ENCODE measurements around the gene SMC1B.

Gene SMC1B

DNA sequence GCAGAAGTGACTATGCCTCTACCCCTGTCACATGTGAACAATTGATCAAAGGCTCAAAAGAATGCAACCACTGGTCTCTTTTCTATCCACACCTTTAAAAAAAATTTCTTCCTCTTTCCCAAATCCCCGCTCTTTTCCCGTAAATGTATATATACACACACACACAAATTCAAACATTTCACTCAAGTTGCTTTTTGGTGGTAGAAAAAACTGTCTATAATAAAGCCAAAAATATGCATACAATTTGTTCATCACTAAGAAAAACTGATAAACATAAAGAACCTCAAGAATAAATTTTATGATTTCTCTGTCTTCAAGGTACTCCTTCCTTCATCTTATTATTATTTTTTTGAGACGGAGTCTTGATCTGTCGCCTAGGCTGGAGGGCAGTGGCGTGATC lies 5.6 kb downstream of the SMC1B start:
- no peak overlapping the region for H4K12ac ChIP-seq (ENCODE audit: low read depth, low read length)
- H3K36me3 ChIP-seq (ENCODE audit: control insufficient read depth in 1 of 2, insufficient read depth in 2 of 2, low read length in 2 of 2), result no peaks in the 10 kb centered on the region
- no peak overlapping the region for H3K23ac ChIP-seq (ENCODE audit: low read length)
- H2AFZ ChIP-seq (ENCODE audit: insufficient read depth, low read length, poor library complexity), result no peak overlapping the region
- H3K4me2 ChIP-seq (ENCODE audit: low read length), result no peak overlapping the region
- H3K14ac ChIP-seq (ENCODE audit: low read length), result no peak overlapping the region
- no peaks in the 10 kb centered on the region for H3K79me2 ChIP-seq (ENCODE audit: control insufficient read depth, insufficient read depth, low read length, poor library complexity)
- H3K18ac ChIP-seq (ENCODE audit: low read length), result no peak overlapping the region
- H3K4ac ChIP-seq (ENCODE audit: low read depth, low read length), result no peak overlapping the region
- H3K9me3 ChIP-seq (ENCODE audit: insufficient read depth, low read depth, low read length), result peaks cover under 1% of the 10 kb centered on the region
- no peak overlapping the region for H2BK120ac ChIP-seq (ENCODE audit: insufficient read depth, low read length, poor library complexity)
- H3K27ac ChIP-seq (ENCODE audit: low read depth, low read length), result no peak overlapping the region
- no peak overlapping the region for H2AK5ac ChIP-seq (ENCODE audit: low read length)
- no peak overlapping the region for H3K9ac ChIP-seq (ENCODE audit: low read length)
- WGBS (ENCODE audit: extremely low coverage, insufficient coverage, insufficient read length), result 100% methylated on average over 2 of the region's 5 CpGs
- H3K4me3 ChIP-seq (ENCODE audit: low read depth, low read length), result no peak overlapping the region
- peaks cover 0 to 2% of the 10 kb centered on the region in 2 experiments for H3K4me1 ChIP-seq (ENCODE audit: control insufficient read depth in 1 of 2, insufficient read depth in 2 of 2, low read length in 2 of 2)
- no peaks in the 10 kb centered on the region for H3K79me1 ChIP-seq (ENCODE audit: low read length)
- no peak overlapping the region for H2BK5ac ChIP-seq (ENCODE audit: low read depth, low read length, poor library complexity)
- no peak overlapping the region for H4K91ac ChIP-seq (ENCODE audit: low read depth, low read length)
- no peak overlapping the region for H2BK12ac ChIP-seq (ENCODE audit: low read length)
- no peak for DNase-seq
- no peak overlapping the region for H4K8ac ChIP-seq (ENCODE audit: low read depth, low read length)
- no peaks in the 10 kb centered on the region for H3K27me3 ChIP-seq (ENCODE audit: insufficient read depth, low read length)

GRCh38 chr22:45402466-45402985 lies 10.9 kb downstream of the SMC1B start:
- Histone ChIP-seq H4K91ac (ENCODE audit: low read depth, low read length) (no peak overlapping the region), H3K18ac (ENCODE audit: low read length) (no peak overlapping the region), H3K4me3 (ENCODE audit: low read depth, low read length) (no peak overlapping the region), H3K9ac (ENCODE audit: low read length) (no peak overlapping the region), H3K27ac (ENCODE audit: low read depth, low read length) (no peak overlapping the region), H2BK12ac (ENCODE audit: low read length) (no peak overlapping the region), H3K14ac (ENCODE audit: low read length) (no peak overlapping the region), H3K27me3 (ENCODE audit: insufficient read depth, low read length) (no peaks in the 10 kb centered on the region), H3K9me3 (ENCODE audit: insufficient read depth, low read depth, low read length) (peaks cover 2% of the 10 kb centered on the region), H2BK120ac (ENCODE audit: insufficient read depth, low read length, poor library complexity) (no peak overlapping the region), H3K4ac (ENCODE audit: low read depth, low read length) (no peak overlapping the region), H2BK5ac (ENCODE audit: low read depth, low read length, poor library complexity) (no peak overlapping the region), H3K79me1 (ENCODE audit: low read length) (no peaks in the 10 kb centered on the region), H3K4me2 (ENCODE audit: low read length) (no peak overlapping the region), H4K8ac (ENCODE audit: low read depth, low read length) (no peak overlapping the region), H2AFZ (ENCODE audit: insufficient read depth, low read length, poor library complexity) (no peak overlapping the region), H2AK5ac (ENCODE audit: low read length) (no peak overlapping the region), H3K36me3 (ENCODE audit: control insufficient read depth in 1 of 2, insufficient read depth in 2 of 2, low read length in 2 of 2) (no peaks in the 10 kb centered on the region), H3K23ac (ENCODE audit: low read length) (no peak overlapping the region), H4K12ac (ENCODE audit: low read depth, low read length) (no peak overlapping the region), H3K79me2 (ENCODE audit: control insufficient read depth, insufficient read depth, low read length, poor library complexity) (no peaks in the 10 kb centered on the region), H3K4me1 (ENCODE audit: control insufficient read depth in 1 of 2, insufficient read depth in 2 of 2, low read length in 2 of 2) (peaks cover 0 to 8% of the 10 kb centered on the region in 2 experiments)
- DNase-seq, result no peak
- no CpG with 5 or more reads among the region's 3 CpGs for WGBS (ENCODE audit: extremely low coverage, insufficient coverage, insufficient read length)

DNA sequence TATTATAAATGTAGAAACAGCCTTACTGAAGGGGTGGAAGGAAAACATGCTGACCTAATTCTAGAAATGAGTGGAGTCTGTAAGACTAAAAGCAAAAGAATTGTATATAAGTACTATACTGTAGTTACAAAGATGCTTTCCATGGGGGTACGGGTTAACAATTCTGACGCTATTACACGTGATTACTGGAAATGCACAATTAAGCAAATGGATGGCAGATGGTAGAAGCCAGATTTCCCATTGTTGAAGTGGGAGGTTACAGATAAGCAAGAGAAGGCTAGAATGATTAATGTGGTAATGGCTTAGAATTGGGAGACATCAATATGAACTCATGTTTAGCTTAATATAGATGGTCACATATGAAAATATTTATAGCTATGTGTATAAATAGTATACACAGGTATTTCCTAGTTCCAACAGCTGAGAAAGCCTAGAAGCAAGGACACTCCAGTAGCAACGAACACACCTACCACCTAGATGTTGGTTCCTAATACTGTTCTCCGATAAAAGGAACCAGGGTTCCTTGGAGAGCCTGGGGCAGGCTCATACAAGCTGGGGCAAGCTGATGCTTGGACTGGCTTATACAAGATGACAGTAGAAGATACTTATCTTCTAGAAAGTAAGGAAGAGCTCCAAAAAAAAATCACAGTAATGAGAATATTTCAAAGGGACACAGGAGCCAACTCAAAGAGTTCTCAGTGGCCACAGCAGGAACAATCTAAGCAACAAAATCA lies 13.5 kb downstream of the SMC1B start:
- no peak overlapping the region for H3K27ac ChIP-seq (ENCODE audit: low read depth, low read length)
- no peak overlapping the region for H2BK12ac ChIP-seq (ENCODE audit: low read length)
- no peak for DNase-seq
- no peak overlapping the region for H3K4me2 ChIP-seq (ENCODE audit: low read length)
- WGBS (ENCODE audit: extremely low coverage, insufficient coverage, insufficient read length), result no CpG with 5 or more reads among the region's 5 CpGs
- H2BK120ac ChIP-seq (ENCODE audit: insufficient read depth, low read length, poor library complexity), result no peak overlapping the region
- no peaks in the 10 kb centered on the region for H3K36me3 ChIP-seq (ENCODE audit: control insufficient read depth in 1 of 2, insufficient read depth in 2 of 2, low read length in 2 of 2)
- no peak overlapping the region for H2BK5ac ChIP-seq (ENCODE audit: low read depth, low read length, poor library complexity)
- peaks cover 2% of the 10 kb centered on the region for H3K9me3 ChIP-seq (ENCODE audit: insufficient read depth, low read depth, low read length)
- peaks cover 0 to 8% of the 10 kb centered on the region in 2 experiments for H3K4me1 ChIP-seq (ENCODE audit: control insufficient read depth in 1 of 2, insufficient read depth in 2 of 2, low read length in 2 of 2)
- no peaks in the 10 kb centered on the region for H3K79me2 ChIP-seq (ENCODE audit: control insufficient read depth, insufficient read depth, low read length, poor library complexity)
- no peaks in the 10 kb centered on the region for H3K79me1 ChIP-seq (ENCODE audit: low read length)
- no peak overlapping the region for H3K18ac ChIP-seq (ENCODE audit: low read length)
- no peak overlapping the region for H2AFZ ChIP-seq (ENCODE audit: insufficient read depth, low read length, poor library complexity)
- H3K27me3 ChIP-seq (ENCODE audit: insufficient read depth, low read length), result no peaks in the 10 kb centered on the region
- H3K9ac ChIP-seq (ENCODE audit: low read length), result no peak overlapping the region
- H2AK5ac ChIP-seq (ENCODE audit: low read length), result no peak overlapping the region
- H3K23ac ChIP-seq (ENCODE audit: low read length), result no peak overlapping the region
- H4K91ac ChIP-seq (ENCODE audit: low read depth, low read length), result no peak overlapping the region
- no peak overlapping the region for H3K14ac ChIP-seq (ENCODE audit: low read length)
- no peak overlapping the region for H3K4ac ChIP-seq (ENCODE audit: low read depth, low read length)
- no peak overlapping the region for H3K4me3 ChIP-seq (ENCODE audit: low read depth, low read length)
- H4K12ac ChIP-seq (ENCODE audit: low read depth, low read length), result no peak overlapping the region
- no peak overlapping the region for H4K8ac ChIP-seq (ENCODE audit: low read depth, low read length)

DNA sequence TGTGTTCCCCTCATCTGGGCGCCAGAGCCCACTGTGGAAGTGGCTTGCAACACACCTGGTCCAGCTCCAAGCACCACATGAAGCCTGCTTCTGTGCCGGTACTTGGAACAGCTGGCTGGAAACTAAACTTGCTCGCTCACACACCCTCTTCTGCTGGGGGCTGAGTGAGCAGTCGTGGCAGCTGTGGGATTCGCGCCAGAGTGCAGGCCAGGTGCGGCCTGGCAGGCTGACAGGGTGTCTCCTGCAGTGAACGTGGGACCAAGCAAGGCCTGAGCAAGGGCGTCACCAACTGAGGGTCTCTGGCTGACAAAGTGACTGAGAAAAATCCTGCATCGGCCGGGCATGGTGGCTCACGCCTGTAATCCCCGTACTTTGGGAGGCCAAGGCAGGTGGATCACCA lies 15.2 kb downstream of the SMC1B start:
- no CpG with 5 or more reads among the region's 13 CpGs for WGBS (ENCODE audit: extremely low coverage, insufficient coverage, insufficient read length)

More for the DNA sequence above, 15.2 kb downstream of the SMC1B start:
- no peak overlapping the region for H2BK5ac ChIP-seq (ENCODE audit: low read depth, low read length, poor library complexity)
- peak overlapping the region; percentile 16 for H2BK12ac ChIP-seq (ENCODE audit: low read length)
- H3K79me1 ChIP-seq (ENCODE audit: low read length), result no peaks in the 10 kb centered on the region
- H2BK120ac ChIP-seq (ENCODE audit: insufficient read depth, low read length, poor library complexity), result peak overlapping the region; percentile 11
- H3K36me3 ChIP-seq (ENCODE audit: control insufficient read depth in 1 of 2, insufficient read depth in 2 of 2, low read length in 2 of 2), result no peaks in the 10 kb centered on the region
- no peak overlapping the region for H3K18ac ChIP-seq (ENCODE audit: low read length)
- no peak overlapping the region for H3K4me2 ChIP-seq (ENCODE audit: low read length)
- H2AFZ ChIP-seq (ENCODE audit: insufficient read depth, low read length, poor library complexity), result no peak overlapping the region
- no peaks in the 10 kb centered on the region for H3K27me3 ChIP-seq (ENCODE audit: insufficient read depth, low read length)
- H3K79me2 ChIP-seq (ENCODE audit: control insufficient read depth, insufficient read depth, low read length, poor library complexity), result no peaks in the 10 kb centered on the region
- no peak overlapping the region for H3K27ac ChIP-seq (ENCODE audit: low read depth, low read length)
- no peak overlapping the region for H3K14ac ChIP-seq (ENCODE audit: low read length)
- DNase-seq, result no peak
- no peak overlapping the region for H3K4ac ChIP-seq (ENCODE audit: low read depth, low read length)
- no peak overlapping the region for H4K8ac ChIP-seq (ENCODE audit: low read depth, low read length)
- H3K9me3 ChIP-seq (ENCODE audit: insufficient read depth, low read depth, low read length), result peaks cover 2% of the 10 kb centered on the region
- peak overlapping the region; percentile 4 for H2AK5ac ChIP-seq (ENCODE audit: low read length)
- no peak overlapping the region for H4K12ac ChIP-seq (ENCODE audit: low read depth, low read length)
- H3K9ac ChIP-seq (ENCODE audit: low read length), result peak overlapping the region; percentile 41
- peaks cover 0 to 10% of the 10 kb centered on the region in 2 experiments for H3K4me1 ChIP-seq (ENCODE audit: control insufficient read depth in 1 of 2, insufficient read depth in 2 of 2, low read length in 2 of 2)
- H4K91ac ChIP-seq (ENCODE audit: low read depth, low read length), result peak overlapping the region; percentile 10
- no peak overlapping the region for H3K23ac ChIP-seq (ENCODE audit: low read length)
- H3K4me3 ChIP-seq (ENCODE audit: low read depth, low read length), result no peak overlapping the region

All from trophoblast cell (in vitro differentiated cells and primary cell).